Lower leg skin (tissue), 4 donors: ENCODE measurements around the gene CCNQ. TPM values are rescaled to one million over a fixed set of nuclear protein-coding genes. Genes with fewer than 3 reads are reported as not detected.

ENCODE experiments used
- DNase-seq, 2 donors: peaks; one replicate each; pipeline ENCODE4 v3.0.0-alpha.2; 2019; ENCODE audit warnings: low spot score in 2 of 2
- H3K4me3 ChIP-seq: fragments of 200-600 bp; sonication (generic); 2 replicates; pipeline ENCODE4 v1.5.1; 2017; ENCODE audit warnings: mild to moderate bottlenecking, low read depth; ENCODE audit not compliant: poor library complexity, severe bottlenecking
- POLR2A ChIP-seq, 2 donors: fragments of 450-650 bp; IDR thresholded peaks; one replicate each; pipeline ENCODE4 v1.6.1; 2016 to 2017; ENCODE audit warnings: antibody characterized with exemption in 2 of 2, mild to moderate bottlenecking in 1 of 2, moderate library complexity in 1 of 2
- WGBS, 2 donors: methylation state at CpG; one replicate each; pipeline ENCODE4 v1.1.5; 2018; 5-methylcytosine and 5-hydroxymethylcytosine counted together
- intact Hi-C: fragments of 100-400 bp; cut with DNase I; formaldehyde crosslinking; loops from one replicate; pipeline ENCODE4 v1.15.0; 2023; ENCODE audit warnings: low total_unique reads
- total RNA-seq, 4 donors: library from RNA; depleted of rRNA; stranded (reverse); fragments of >200 nt; gene quantifications; one replicate each; pipeline ENCODE4 v1.1.0, GENCODE V29; 2016
- TF ChIP-seq, protein P1 (sequence below), 3 donors: fragments of 450-650 bp; IDR thresholded peaks; one replicate each; pipeline ENCODE4 v1.5.1; 2016; ENCODE audit warnings: antibody characterized with exemption in 3 of 3, mild to moderate bottlenecking in 3 of 3, moderate library complexity in 2 of 3

The CCNQ gene
- total RNA-seq, 4 donors from 2014 or later = 20.7 to 35.7 (median 28.5) TPM

DNA sequence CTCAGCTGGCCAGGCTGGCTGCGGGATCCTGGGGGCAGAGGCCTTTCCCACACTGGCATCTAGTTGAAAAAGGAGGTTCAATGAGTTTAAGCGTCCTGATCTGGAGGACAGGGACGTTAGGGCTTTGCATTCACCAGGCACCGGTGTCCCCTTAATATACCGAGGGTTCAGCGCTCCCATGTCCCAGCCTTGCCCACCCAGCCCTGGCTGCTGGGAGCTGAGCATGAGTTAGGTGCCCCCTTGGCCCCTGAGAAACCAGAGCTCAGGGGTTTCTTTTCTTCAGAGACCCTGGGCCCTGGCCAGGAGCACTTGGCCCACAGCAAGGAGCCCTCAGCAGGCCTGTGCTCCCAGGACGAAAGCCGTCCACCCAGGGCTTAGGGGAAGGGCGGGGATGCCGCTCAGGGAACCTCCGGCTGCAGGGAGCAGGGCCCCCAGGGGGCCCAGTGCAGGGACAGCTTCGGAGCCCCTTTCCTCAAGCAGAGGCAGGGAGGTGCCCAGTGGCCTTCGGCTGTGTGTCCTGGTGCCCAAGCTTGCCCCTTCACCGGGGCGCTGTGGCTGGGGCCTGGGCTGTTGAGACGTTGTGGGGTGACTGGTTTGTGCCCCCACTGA, 27.2 kb upstream of the CCNQ start:
- 88% methylated on average over 3 to 10 of the region's 16 CpGs for WGBS, 2 donors
- no peak for DNase-seq
- no peak overlapping the region for H3K4me3 ChIP-seq
- TF ChIP-seq, protein P1, sequence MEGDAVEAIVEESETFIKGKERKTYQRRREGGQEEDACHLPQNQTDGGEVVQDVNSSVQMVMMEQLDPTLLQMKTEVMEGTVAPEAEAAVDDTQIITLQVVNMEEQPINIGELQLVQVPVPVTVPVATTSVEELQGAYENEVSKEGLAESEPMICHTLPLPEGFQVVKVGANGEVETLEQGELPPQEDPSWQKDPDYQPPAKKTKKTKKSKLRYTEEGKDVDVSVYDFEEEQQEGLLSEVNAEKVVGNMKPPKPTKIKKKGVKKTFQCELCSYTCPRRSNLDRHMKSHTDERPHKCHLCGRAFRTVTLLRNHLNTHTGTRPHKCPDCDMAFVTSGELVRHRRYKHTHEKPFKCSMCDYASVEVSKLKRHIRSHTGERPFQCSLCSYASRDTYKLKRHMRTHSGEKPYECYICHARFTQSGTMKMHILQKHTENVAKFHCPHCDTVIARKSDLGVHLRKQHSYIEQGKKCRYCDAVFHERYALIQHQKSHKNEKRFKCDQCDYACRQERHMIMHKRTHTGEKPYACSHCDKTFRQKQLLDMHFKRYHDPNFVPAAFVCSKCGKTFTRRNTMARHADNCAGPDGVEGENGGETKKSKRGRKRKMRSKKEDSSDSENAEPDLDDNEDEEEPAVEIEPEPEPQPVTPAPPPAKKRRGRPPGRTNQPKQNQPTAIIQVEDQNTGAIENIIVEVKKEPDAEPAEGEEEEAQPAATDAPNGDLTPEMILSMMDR (IDR thresholded peaks at IDR 0.05) = no peak
- no peak for TF ChIP-seq POLR2A (IDR thresholded peaks at IDR 0.05)
- intact Hi-C loops = loop anchor here (10.0 kb wide), 1 partner anchor 231 kb away; no protein-coding TSS in a partner anchor

DNA sequence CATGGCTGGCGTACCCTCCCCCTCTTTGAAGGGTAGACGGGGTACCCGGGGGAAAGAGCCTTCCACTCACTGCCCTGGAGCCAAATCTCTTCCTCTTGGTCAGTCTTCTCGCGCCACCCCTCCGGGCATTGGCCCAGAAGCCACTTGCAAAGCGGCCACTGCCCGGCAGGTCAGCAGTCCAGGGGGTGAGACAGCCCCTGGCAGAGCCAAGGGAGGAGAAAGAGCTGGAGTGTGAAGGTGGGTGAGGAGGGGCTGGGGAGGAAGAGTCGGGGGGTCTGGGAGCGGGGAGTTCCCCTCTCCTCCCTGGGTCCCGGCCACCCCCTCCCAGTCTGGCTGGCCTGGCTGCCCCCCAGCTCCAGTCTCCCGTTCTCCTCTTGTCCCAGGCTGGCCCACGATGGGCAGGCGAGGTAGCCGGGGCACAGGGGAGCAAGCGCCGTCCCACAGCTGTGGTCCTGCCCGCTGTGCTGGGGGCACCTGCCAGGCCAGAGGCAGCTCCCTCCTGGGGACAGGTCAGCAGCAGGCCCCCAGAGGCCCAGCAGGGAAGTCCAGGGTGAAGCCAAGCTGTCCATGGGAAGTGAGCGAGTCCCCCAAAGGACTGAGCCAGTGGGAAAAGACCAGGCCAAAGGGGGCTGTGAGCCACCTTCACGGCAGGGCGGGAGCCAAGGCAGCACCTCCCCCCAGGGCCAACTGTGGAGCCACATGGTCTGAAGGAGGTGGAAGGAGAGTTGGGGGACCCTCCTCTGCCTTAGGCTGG, 26.5 kb upstream of the CCNQ start:
- H3K4me3 ChIP-seq = no peak overlapping the region
- no peak for DNase-seq
- TF ChIP-seq, protein P1 (IDR thresholded peaks at IDR 0.05) = no peak
- no peak for TF ChIP-seq POLR2A (IDR thresholded peaks at IDR 0.05)
- intact Hi-C loops = loop anchor here (10.0 kb wide), 1 partner anchor 231 kb away; no protein-coding TSS in a partner anchor
- WGBS, 2 donors = 92 to 96% methylated on average over 6 to 21 of the region's 21 CpGs

DNA sequence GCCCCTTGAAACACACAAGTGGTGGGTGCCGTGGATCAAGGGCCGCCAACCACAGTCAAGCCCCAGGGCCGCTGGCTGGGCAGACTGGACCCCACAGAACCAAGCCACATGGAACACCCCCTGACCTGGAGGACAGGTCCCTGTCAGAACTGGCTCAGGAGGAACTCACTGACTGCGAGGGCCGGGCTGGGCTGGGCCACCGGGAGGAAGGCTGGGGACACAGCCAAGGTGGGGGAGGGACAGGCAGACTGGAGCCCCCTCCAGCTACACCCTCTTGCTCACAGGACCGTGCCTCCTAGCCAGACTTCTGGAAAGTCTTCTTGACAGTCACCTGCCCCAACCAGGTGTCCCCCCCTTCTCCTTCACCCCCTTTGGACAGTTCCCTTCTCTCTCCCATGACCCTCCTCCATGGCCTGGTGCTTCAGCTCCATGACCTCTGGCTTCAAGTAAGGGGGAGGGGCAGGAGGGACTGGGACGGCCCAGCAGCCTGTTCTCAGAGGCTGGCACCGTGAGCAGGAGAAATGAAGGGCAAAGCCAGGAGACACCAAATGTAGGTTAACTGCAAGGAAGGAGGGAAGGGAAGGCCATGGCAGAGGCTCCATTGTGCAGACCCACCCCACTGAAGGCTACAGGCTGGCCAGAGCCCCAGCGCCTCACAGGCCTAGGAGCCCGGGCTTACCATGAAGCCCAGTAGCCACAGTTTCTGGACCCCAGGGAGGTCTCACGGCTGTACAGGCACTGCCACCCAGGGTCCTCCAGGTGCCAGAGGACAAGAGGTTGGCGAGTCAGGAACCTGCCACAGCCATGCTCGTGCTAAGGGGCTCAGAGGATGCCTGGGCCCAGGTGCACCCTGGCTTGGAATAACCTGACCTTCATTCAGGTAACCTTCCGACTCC, 25.5 kb upstream of the CCNQ start:
- intact Hi-C loops = loop anchor here (10.0 kb wide), 1 partner anchor 230 kb away; no protein-coding TSS in a partner anchor
- no peak overlapping the region for H3K4me3 ChIP-seq
- TF ChIP-seq, protein P1 (IDR thresholded peaks at IDR 0.05) = no peak
- TF ChIP-seq POLR2A (IDR thresholded peaks at IDR 0.05) = no peak
- no peak for DNase-seq
- 73 to 80% methylated on average over 7 to 14 of the region's 15 CpGs for WGBS, 2 donors

DNA sequence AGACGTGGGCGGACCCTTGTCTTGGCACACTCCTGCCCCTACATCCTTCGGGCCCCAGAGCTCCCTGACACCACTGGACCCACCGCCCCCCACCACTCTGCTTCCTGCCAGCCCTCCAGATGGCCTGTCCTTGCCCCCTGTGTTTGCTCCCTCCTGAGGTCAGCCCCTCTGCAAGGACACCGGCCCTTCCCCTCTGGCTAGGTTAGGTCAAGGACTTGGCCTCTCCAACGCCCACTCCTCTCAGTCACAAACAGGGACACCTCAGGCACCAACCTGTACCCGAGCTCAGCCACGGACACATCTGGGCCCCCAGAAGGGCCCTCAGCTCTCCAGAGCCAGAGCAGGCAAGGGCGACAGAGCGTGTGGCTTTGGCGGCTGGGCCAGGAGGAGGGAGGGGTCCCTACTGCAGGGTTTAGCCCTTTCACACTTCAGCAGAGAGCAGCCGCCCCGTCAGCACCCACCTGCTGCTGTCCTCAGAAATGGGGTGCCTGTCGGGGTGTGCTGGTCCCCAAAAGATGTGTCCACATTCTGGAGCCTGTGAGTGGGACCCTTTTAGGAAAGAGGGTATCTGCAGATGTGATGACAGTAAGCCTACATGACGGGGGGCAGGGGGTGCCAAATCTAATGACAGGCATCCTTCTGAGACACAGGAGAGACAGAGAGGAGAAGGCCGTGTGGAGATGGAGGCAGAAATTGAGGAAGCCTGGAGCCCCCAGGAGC, 24.5 kb upstream of the CCNQ start:
- WGBS, 2 donors = 75 to 76% methylated on average over 13 to 16 of the region's 16 CpGs

More for the DNA sequence above, 24.5 kb upstream of the CCNQ start:
- DNase-seq = no peak
- no peak overlapping the region for H3K4me3 ChIP-seq
- intact Hi-C loops = loop anchor here (10.0 kb wide), 1 partner anchor 229 kb away; no protein-coding TSS in a partner anchor
- TF ChIP-seq, protein P1 (IDR thresholded peaks at IDR 0.05) = no peak
- no peak for TF ChIP-seq POLR2A (IDR thresholded peaks at IDR 0.05)
